Lower leg skin (tissue), 3 donors: ENCODE results near the gene SIGLEC1.

Experiments used
- CTCF ChIP-seq, 3 donors: fragments of 450-650 bp; IDR thresholded peaks; one replicate each; pipeline ENCODE4 v1.5.1; 2016; ENCODE audit warnings: antibody characterized with exemption in 3 of 3, mild to moderate bottlenecking in 3 of 3, moderate library complexity in 2 of 3
- POLR2A ChIP-seq, 2 donors: fragments of 450-650 bp; IDR thresholded peaks; one replicate each; pipeline ENCODE4 v1.6.1; 2016 to 2017; ENCODE audit warnings: antibody characterized with exemption in 2 of 2, mild to moderate bottlenecking in 1 of 2, moderate library complexity in 1 of 2

GRCh38 chr20:3677733-3678132, 34.7 kb downstream of the SIGLEC1 start:
- TF ChIP-seq POLR2A (IDR thresholded peaks at IDR 0.05) (no peak), CTCF (IDR thresholded peaks at IDR 0.05) (no peak)
